Stimulated activated memory B cell treated with anti-CD40 and anti-IgM and Interleukin-4, amounts not matched to agents 10 μg/mL and 1 μg/mL and 100 μg/mL, for 72 hours (primary cell): ENCODE data around the gene GNB4.

ENCODE experiments used
- ATAC-seq: fragments of 150-1000 bp; cut with Tn5 transposase; 2 replicates; pipeline ENCODE4 v1.10.0; 2021
- H3K27ac Mint-ChIP-seq: one replicate; pipeline ENCODE4 v1.8.0; 2022; ENCODE audit warnings: mild to moderate bottlenecking, mixed read lengths
- H3K27me3 Mint-ChIP-seq: one replicate; pipeline ENCODE4 v1.8.0; 2022; ENCODE audit warnings: mixed read lengths
- H3K36me3 Mint-ChIP-seq: one replicate; pipeline ENCODE4 v1.8.0; 2022; ENCODE audit warnings: mixed read lengths
- H3K4me1 Mint-ChIP-seq: one replicate; pipeline ENCODE4 v1.8.0; 2022; ENCODE audit warnings: mixed read lengths
- H3K4me3 Mint-ChIP-seq: one replicate; pipeline ENCODE4 v1.8.0; 2022; ENCODE audit warnings: mild to moderate bottlenecking, moderate library complexity, mixed read lengths
- H3K9me3 Mint-ChIP-seq: one replicate; pipeline ENCODE4 v1.8.0; 2022; ENCODE audit warnings: mixed read lengths

The GNB4 gene

GRCh38 chr3:179415377-179415776 is 35.9 kb downstream of the GNB4 start:
- Mint-ChIP-seq H3K27me3 (no peaks in the 10 kb centered on the region), H3K36me3 (peaks cover 22% of the 10 kb centered on the region), H3K9me3 (no peaks in the 10 kb centered on the region), H3K27ac (no peak overlapping the region), H3K4me3 (no peak overlapping the region), H3K4me1 (no peaks in the 10 kb centered on the region)
- no peak for ATAC-seq

- Mint-ChIP-seq H3K4me3 (no peak overlapping the region), H3K9me3 (no peaks in the 10 kb centered on the region), H3K27ac (no peak overlapping the region), H3K4me1 (no peaks in the 10 kb centered on the region), H3K36me3 (peaks cover 24% of the 10 kb centered on the region), H3K27me3 (no peaks in the 10 kb centered on the region)
- ATAC-seq, result no peak
Measured at GRCh38 chr3:179414804-179415203, 36.5 kb downstream of the GNB4 start.

- no peak for ATAC-seq
- H3K4me1 Mint-ChIP-seq, result no peaks in the 10 kb centered on the region
- H3K9me3 Mint-ChIP-seq, result no peaks in the 10 kb centered on the region
- H3K27ac Mint-ChIP-seq, result peak overlapping the region; percentile 42
- no peaks in the 10 kb centered on the region for H3K27me3 Mint-ChIP-seq
- no peak overlapping the region for H3K4me3 Mint-ChIP-seq
- H3K36me3 Mint-ChIP-seq, result peaks cover 23% of the 10 kb centered on the region
Measured at GRCh38 chr3:179410999-179411398, 40.3 kb downstream of the GNB4 start.

GRCh38 chr3:179410331-179410730 is 40.9 kb downstream of the GNB4 start:
- no peak overlapping the region for H3K27ac Mint-ChIP-seq

GRCh38 chr3:179404307-179404706 is 47.0 kb downstream of the GNB4 start:
- ATAC-seq, result no peak
- Mint-ChIP-seq H3K9me3 (no peaks in the 10 kb centered on the region), H3K36me3 (peaks cover 41% of the 10 kb centered on the region), H3K4me1 (no peaks in the 10 kb centered on the region), H3K4me3 (no peak overlapping the region), H3K27me3 (no peaks in the 10 kb centered on the region), H3K27ac (no peak overlapping the region)

More at GRCh38 chr3:179410331-179410730, 40.9 kb downstream of the GNB4 start:
- ATAC-seq, result no peak
- Mint-ChIP-seq H3K27me3 (no peaks in the 10 kb centered on the region), H3K4me1 (no peaks in the 10 kb centered on the region), H3K4me3 (no peak overlapping the region), H3K9me3 (no peaks in the 10 kb centered on the region), H3K36me3 (peaks cover 24% of the 10 kb centered on the region)

GRCh38 chr3:179402963-179403362 is 48.3 kb downstream of the GNB4 start:
- Mint-ChIP-seq H3K4me1 (no peaks in the 10 kb centered on the region), H3K27me3 (no peaks in the 10 kb centered on the region), H3K4me3 (no peak overlapping the region), H3K36me3 (peaks cover 33% of the 10 kb centered on the region), H3K9me3 (no peaks in the 10 kb centered on the region), H3K27ac (peak overlapping the region; percentile 32)
- ATAC-seq, result no peak

- Mint-ChIP-seq H3K9me3 (no peaks in the 10 kb centered on the region), H3K27me3 (no peaks in the 10 kb centered on the region), H3K4me1 (no peaks in the 10 kb centered on the region), H3K4me3 (no peak overlapping the region), H3K36me3 (peaks cover 33% of the 10 kb centered on the region), H3K27ac (no peak overlapping the region)
- ATAC-seq, result no peak
Measured at GRCh38 chr3:179401561-179401960, 49.7 kb downstream of the GNB4 start.

GRCh38 chr3:179398574-179399231 is 52.6 kb downstream of the GNB4 start:
- Mint-ChIP-seq H3K4me1 (no peaks in the 10 kb centered on the region), H3K9me3 (no peaks in the 10 kb centered on the region), H3K27me3 (no peaks in the 10 kb centered on the region), H3K4me3 (no peak overlapping the region), H3K36me3 (peaks cover 16% of the 10 kb centered on the region), H3K27ac (no peak overlapping the region)
- no peak for ATAC-seq

- no peak overlapping the region for H3K27ac Mint-ChIP-seq
- H3K4me3 Mint-ChIP-seq, result no peak overlapping the region
- no peaks in the 10 kb centered on the region for H3K27me3 Mint-ChIP-seq
- no peaks in the 10 kb centered on the region for H3K9me3 Mint-ChIP-seq
- H3K36me3 Mint-ChIP-seq, result peaks cover 24% of the 10 kb centered on the region
- ATAC-seq, result no peak
- no peaks in the 10 kb centered on the region for H3K4me1 Mint-ChIP-seq
Measured at GRCh38 chr3:179391906-179392305, 59.4 kb downstream of the GNB4 start.

GRCh38 chr3:179376474-179376873 is 74.8 kb downstream of the GNB4 start:
- no peak overlapping the region for H3K27ac Mint-ChIP-seq
- H3K36me3 Mint-ChIP-seq, result peaks cover 41% of the 10 kb centered on the region
- no peaks in the 10 kb centered on the region for H3K9me3 Mint-ChIP-seq
- H3K4me3 Mint-ChIP-seq, result no peak overlapping the region
- ATAC-seq, result no peak
- no peaks in the 10 kb centered on the region for H3K27me3 Mint-ChIP-seq
- H3K4me1 Mint-ChIP-seq, result no peaks in the 10 kb centered on the region

- ATAC-seq, result no peak
- Mint-ChIP-seq H3K36me3 (peaks cover 42% of the 10 kb centered on the region), H3K4me1 (no peaks in the 10 kb centered on the region), H3K9me3 (no peaks in the 10 kb centered on the region), H3K27ac (no peak overlapping the region), H3K27me3 (no peaks in the 10 kb centered on the region), H3K4me3 (no peak overlapping the region)
Measured at GRCh38 chr3:179375091-179375999, 75.9 kb downstream of the GNB4 start.

- no peak for ATAC-seq
- no peaks in the 10 kb centered on the region for H3K4me1 Mint-ChIP-seq
- no peak overlapping the region for H3K4me3 Mint-ChIP-seq
- no peaks in the 10 kb centered on the region for H3K9me3 Mint-ChIP-seq
- no peaks in the 10 kb centered on the region for H3K27me3 Mint-ChIP-seq
- H3K36me3 Mint-ChIP-seq, result peaks cover 33% of the 10 kb centered on the region
- H3K27ac Mint-ChIP-seq, result no peak overlapping the region
Measured at GRCh38 chr3:179373938-179374337, 77.3 kb downstream of the GNB4 start.

- H3K4me1 Mint-ChIP-seq, result no peaks in the 10 kb centered on the region
- H3K27me3 Mint-ChIP-seq, result no peaks in the 10 kb centered on the region
- ATAC-seq, result no peak
- no peak overlapping the region for H3K4me3 Mint-ChIP-seq
- no peak overlapping the region for H3K27ac Mint-ChIP-seq
- no peaks in the 10 kb centered on the region for H3K9me3 Mint-ChIP-seq
- H3K36me3 Mint-ChIP-seq, result peaks cover 39% of the 10 kb centered on the region
Measured at GRCh38 chr3:179369621-179370020, 81.6 kb downstream of the GNB4 start.

- peaks cover 45% of the 10 kb centered on the region for H3K36me3 Mint-ChIP-seq
- H3K9me3 Mint-ChIP-seq, result no peaks in the 10 kb centered on the region
- H3K4me3 Mint-ChIP-seq, result no peak overlapping the region
- H3K4me1 Mint-ChIP-seq, result no peaks in the 10 kb centered on the region
- no peaks in the 10 kb centered on the region for H3K27me3 Mint-ChIP-seq
- no peak overlapping the region for H3K27ac Mint-ChIP-seq
- ATAC-seq, result no peak
Measured at GRCh38 chr3:179363332-179363731, 87.9 kb downstream of the GNB4 start.

- H3K9me3 Mint-ChIP-seq, result no peaks in the 10 kb centered on the region
- H3K36me3 Mint-ChIP-seq, result peaks cover 66% of the 10 kb centered on the region
- H3K27me3 Mint-ChIP-seq, result no peaks in the 10 kb centered on the region
- peaks cover 39% of the 10 kb centered on the region for H3K4me1 Mint-ChIP-seq
- ATAC-seq, result no peak
- peak overlapping the region; percentile 39 for H3K27ac Mint-ChIP-seq
- no peak overlapping the region for H3K4me3 Mint-ChIP-seq
Measured at GRCh38 chr3:179355996-179356395, 95.3 kb downstream of the GNB4 start.
